Stimulated activated naive CD8-positive, alpha-beta T cell treated with anti-CD3 and anti-CD28 coated beads, Interleukin-15, Interleukin-2, amounts not matched to agents 100 ng/mL and 50 ng/mL, for 24 hours (primary cell): Measurements from ENCODE around the gene IGLL5.
A peak's percentile ranks its signal among the peaks of the same experiment; 100 is the strongest.
"Not testable (repeated sequence)": the region's sequence is repeated elsewhere in the genome, so short reads cannot be mapped to it uniquely, and the experiment has no call there.

Experiments used
- H3K27ac Mint-ChIP-seq: one replicate; pipeline ENCODE4 v1.8.0; 2021; ENCODE audit warnings: mild to moderate bottlenecking, mixed read lengths
- H3K27me3 Mint-ChIP-seq: one replicate; pipeline ENCODE4 v1.8.0; 2021; ENCODE audit warnings: mixed read lengths
- H3K36me3 Mint-ChIP-seq: one replicate; pipeline ENCODE4 v1.8.0; 2021; ENCODE audit warnings: low read depth, mixed read lengths
- H3K4me1 Mint-ChIP-seq: one replicate; pipeline ENCODE4 v1.8.0; 2021; ENCODE audit warnings: low read depth, mixed read lengths
- H3K4me3 Mint-ChIP-seq: one replicate; pipeline ENCODE4 v1.8.0; 2021; ENCODE audit warnings: mild to moderate bottlenecking, mixed read lengths
- H3K9me3 Mint-ChIP-seq: one replicate; pipeline ENCODE4 v1.8.0; 2021; ENCODE audit warnings: mixed read lengths

The IGLL5 gene

GRCh38 chr22:22920104-22920654, 32.6 kb downstream of the IGLL5 start:
- Mint-ChIP-seq H3K4me1 (peaks cover 5% of the 10 kb centered on the region), H3K36me3 (no peaks in the 10 kb centered on the region), H3K27ac (no peak overlapping the region), H3K9me3 (no peaks in the 10 kb centered on the region), H3K27me3 (no peaks in the 10 kb centered on the region), H3K4me3 (no peak overlapping the region)

DNA sequence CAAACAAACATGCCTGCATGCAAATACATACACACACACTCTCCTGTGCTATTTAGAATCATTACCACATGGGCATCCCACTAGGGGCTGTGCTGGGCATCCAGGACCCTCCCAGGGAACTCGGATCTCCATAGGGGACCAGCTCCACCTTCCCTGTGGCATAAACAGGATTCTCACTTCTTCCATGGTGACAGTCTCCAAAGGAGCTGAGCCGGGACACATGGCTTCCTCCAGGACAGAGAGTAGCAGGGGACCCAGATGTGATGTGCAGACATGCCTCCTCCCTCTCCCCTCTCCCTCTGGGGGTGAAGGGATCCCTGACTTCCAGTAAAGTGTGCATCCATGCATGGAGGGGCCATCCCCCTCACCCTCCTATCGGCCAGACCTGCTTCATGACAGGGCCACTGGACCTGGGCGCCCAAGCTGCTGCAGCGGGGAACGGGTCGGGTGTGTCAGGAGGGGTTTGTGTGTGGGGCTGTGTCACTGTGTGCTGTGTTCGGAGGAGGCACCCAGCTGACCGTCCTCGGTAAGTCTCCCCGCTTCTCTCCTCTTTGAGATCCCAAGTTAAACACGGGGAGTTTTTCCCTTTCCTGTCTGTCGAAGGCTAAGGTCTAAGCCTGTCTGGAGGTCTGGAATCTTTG, 33.4 kb downstream of the IGLL5 start:
- Mint-ChIP-seq H3K27ac (no peak overlapping the region), H3K4me3 (no peak overlapping the region), H3K4me1 (peaks cover 8% of the 10 kb centered on the region), H3K27me3 (no peaks in the 10 kb centered on the region), H3K36me3 (no peaks in the 10 kb centered on the region), H3K9me3 (no peaks in the 10 kb centered on the region)

- Mint-ChIP-seq H3K27ac (no peak overlapping the region), H3K4me3 (no peak overlapping the region), H3K36me3 (no peaks in the 10 kb centered on the region), H3K4me1 (peaks cover 8% of the 10 kb centered on the region), H3K27me3 (no peaks in the 10 kb centered on the region), H3K9me3 (no peaks in the 10 kb centered on the region)
Measured at GRCh38 chr22:22921575-22921974, 34.0 kb downstream of the IGLL5 start.

DNA sequence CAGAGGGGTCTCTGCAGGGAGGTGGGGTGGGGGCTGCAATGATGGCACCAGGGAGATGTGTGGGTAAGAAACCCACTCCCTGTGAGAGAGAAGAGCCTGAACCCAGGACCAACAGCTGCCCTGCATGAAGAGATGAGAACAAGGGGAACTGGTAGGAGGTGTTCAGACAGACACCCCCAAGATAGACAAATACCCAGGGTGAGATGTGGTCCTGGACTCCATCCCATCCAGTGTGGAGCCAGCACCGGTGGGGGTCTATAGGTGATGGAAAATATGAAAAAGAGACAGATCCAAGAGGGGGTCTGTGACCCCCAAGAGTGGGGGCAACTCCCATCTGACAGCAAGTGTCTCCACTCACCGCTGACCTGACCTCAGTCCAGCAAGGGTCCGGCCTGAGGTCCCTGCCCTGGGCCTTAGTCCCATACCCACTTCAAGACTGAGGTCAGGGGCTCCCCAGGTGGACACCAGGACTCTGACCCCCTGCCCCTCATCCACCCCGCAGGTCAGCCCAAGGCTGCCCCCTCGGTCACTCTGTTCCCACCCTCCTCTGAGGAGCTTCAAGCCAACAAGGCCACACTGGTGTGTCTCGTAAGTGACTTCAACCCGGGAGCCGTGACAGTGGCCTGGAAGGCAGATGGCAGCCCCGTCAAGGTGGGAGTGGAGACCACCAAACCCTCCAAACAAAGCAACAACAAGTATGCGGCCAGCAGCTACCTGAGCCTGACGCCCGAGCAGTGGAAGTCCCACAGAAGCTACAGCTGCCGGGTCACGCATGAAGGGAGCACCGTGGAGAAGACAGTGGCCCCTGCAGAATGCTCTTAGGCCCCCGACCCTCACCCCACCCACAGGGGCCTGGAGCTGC, 34.7 kb downstream of the IGLL5 start:
- H3K4me1 Mint-ChIP-seq, H3K9me3 Mint-ChIP-seq, H3K27me3 Mint-ChIP-seq, H3K27ac Mint-ChIP-seq, H3K36me3 Mint-ChIP-seq, H3K4me3 Mint-ChIP-seq: not testable (repeated sequence)

GRCh38 chr22:22922954-22923319, 35.3 kb downstream of the IGLL5 start:
- H3K4me1 Mint-ChIP-seq, result peaks cover 10% of the 10 kb centered on the region
- H3K9me3 Mint-ChIP-seq, result no peaks in the 10 kb centered on the region
- H3K27me3 Mint-ChIP-seq, result no peaks in the 10 kb centered on the region
- H3K36me3 Mint-ChIP-seq, result no peaks in the 10 kb centered on the region
- no peak overlapping the region for H3K27ac Mint-ChIP-seq
- H3K4me3 Mint-ChIP-seq, result no peak overlapping the region

DNA sequence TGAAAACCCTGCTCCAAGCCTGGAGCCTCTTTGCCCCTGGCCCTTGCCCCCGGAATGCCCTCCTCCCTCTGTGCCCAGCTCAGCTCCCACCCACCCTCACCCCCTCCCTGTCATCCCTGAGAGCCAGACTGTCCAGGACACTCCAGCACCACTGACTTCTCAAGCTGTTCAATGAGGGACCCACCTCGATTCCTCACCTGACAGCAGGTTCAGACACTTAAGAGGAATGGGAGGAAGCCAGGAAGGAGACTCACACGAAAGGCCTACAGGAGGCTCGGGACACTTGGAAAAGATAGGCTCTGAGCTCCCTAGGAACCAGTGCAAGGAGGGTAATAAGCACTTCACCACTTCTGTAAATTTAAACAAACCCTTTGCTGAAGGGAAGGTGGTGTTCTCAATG, 35.8 kb downstream of the IGLL5 start:
- no peak overlapping the region for H3K27ac Mint-ChIP-seq
- peaks cover 14% of the 10 kb centered on the region for H3K4me1 Mint-ChIP-seq
- no peaks in the 10 kb centered on the region for H3K9me3 Mint-ChIP-seq
- no peaks in the 10 kb centered on the region for H3K27me3 Mint-ChIP-seq
- no peak overlapping the region for H3K4me3 Mint-ChIP-seq
- H3K36me3 Mint-ChIP-seq, result no peaks in the 10 kb centered on the region

GRCh38 chr22:22923930-22924329, 36.3 kb downstream of the IGLL5 start:
- no peaks in the 10 kb centered on the region for H3K36me3 Mint-ChIP-seq
- no peaks in the 10 kb centered on the region for H3K27me3 Mint-ChIP-seq
- H3K4me1 Mint-ChIP-seq, result peaks cover 20% of the 10 kb centered on the region
- H3K9me3 Mint-ChIP-seq, result no peaks in the 10 kb centered on the region
- no peak overlapping the region for H3K27ac Mint-ChIP-seq
- no peak overlapping the region for H3K4me3 Mint-ChIP-seq

GRCh38 chr22:22924369-22925145, 36.9 kb downstream of the IGLL5 start:
- H3K27ac Mint-ChIP-seq, result no peak overlapping the region
- H3K4me1 Mint-ChIP-seq, result peaks cover 26% of the 10 kb centered on the region
- no peaks in the 10 kb centered on the region for H3K9me3 Mint-ChIP-seq
- no peaks in the 10 kb centered on the region for H3K27me3 Mint-ChIP-seq
- H3K36me3 Mint-ChIP-seq, result no peaks in the 10 kb centered on the region
- H3K4me3 Mint-ChIP-seq, result no peak overlapping the region

- H3K4me1 Mint-ChIP-seq, result peaks cover 31% of the 10 kb centered on the region
Measured at GRCh38 chr22:22925146-22925804, 37.7 kb downstream of the IGLL5 start.

GRCh38 chr22:22925805-22926369, 38.3 kb downstream of the IGLL5 start:
- Mint-ChIP-seq H3K4me1 (peaks cover 35% of the 10 kb centered on the region), H3K27me3 (no peaks in the 10 kb centered on the region), H3K27ac (no peak overlapping the region), H3K36me3 (no peaks in the 10 kb centered on the region), H3K9me3 (no peaks in the 10 kb centered on the region), H3K4me3 (no peak overlapping the region)

More at GRCh38 chr22:22925146-22925804, 37.7 kb downstream of the IGLL5 start:
- H3K27ac Mint-ChIP-seq, result no peak overlapping the region
- H3K9me3 Mint-ChIP-seq, result no peaks in the 10 kb centered on the region
- H3K36me3 Mint-ChIP-seq, result no peaks in the 10 kb centered on the region
- no peaks in the 10 kb centered on the region for H3K27me3 Mint-ChIP-seq
- H3K4me3 Mint-ChIP-seq, result no peak overlapping the region

DNA sequence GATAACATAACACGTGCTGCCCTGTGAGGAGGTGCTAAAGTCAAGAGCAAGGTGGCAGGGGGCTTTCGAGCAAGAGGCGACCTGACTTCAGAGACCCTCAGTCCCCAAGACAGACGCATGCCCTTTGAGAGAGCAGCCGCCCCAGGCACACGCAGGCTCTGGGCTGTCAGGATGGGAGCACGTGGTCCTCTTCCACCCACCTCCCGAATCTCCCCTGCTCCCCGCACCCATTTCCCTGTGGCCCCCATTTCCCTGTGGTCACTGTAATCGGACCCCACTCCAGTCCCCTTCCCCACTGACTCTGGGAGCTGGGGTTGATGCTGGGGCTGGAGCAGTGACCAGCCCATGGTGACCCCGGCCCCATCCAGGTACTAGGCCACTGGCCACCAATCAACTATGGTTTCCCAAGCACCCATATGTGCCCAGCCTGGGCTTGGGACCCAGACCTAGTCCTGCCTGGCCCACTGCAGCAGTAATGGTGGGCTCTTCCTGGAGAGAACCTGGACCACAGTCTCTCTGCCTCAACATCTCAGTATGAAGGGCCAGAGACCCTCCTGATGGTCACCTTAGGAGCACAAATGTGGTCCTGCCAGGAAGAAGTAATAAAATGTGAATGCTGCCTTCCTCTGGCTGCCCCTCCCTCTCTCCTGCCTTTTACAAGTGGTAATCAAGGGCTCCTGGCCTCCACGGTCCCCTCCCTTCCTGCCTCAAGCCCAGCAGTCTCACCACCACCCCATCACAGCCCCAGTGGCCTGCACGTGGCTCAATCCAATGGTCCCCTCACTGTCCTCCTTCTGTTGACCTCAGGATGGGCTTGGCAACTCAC, 39.0 kb downstream of the IGLL5 start:
- Mint-ChIP-seq H3K36me3 (no peaks in the 10 kb centered on the region), H3K4me3 (no peak overlapping the region), H3K27ac (no peak overlapping the region), H3K4me1 (peaks cover 41% of the 10 kb centered on the region), H3K9me3 (no peaks in the 10 kb centered on the region), H3K27me3 (no peaks in the 10 kb centered on the region)

DNA sequence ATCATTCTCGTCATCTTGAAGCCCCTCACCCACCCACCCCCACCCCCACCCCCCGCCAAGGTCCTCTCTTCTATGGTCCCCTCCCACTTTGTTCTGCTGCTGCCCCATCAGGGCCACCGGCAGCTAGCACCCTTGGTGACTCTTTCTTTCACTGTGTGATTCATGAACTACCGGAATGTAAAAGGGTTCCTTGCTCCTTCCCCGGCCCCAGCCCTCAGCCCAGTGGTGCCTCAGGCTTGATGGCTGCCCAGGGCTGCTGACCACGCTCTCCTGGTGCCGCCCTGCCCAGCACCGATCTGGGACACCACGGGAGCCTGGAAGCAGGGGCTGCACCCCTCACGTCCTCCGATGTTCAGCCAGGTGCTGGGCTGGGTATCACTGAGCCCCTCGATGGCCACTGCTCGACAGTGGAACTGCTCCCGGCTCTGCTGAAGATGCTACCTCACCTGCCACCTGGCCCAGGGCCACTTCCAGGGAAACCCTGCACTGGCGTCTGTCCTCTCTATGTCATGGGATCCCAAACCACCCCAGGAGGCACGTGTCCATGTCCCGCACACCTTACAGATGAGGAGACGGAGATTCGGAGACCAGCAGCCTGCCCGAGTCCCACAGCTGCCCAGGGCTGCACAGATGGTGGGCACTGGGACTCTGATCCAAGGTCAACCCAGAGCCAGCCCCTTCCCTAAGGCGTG, 39.7 kb downstream of the IGLL5 start:
- Mint-ChIP-seq H3K36me3 (no peaks in the 10 kb centered on the region), H3K27ac (no peak overlapping the region), H3K27me3 (no peaks in the 10 kb centered on the region), H3K4me1 (peaks cover 41% of the 10 kb centered on the region), H3K4me3 (no peak overlapping the region), H3K9me3 (no peaks in the 10 kb centered on the region)

GRCh38 chr22:22927888-22928665, 40.5 kb downstream of the IGLL5 start:
- Mint-ChIP-seq H3K4me1 (peaks cover 42% of the 10 kb centered on the region), H3K27me3 (no peaks in the 10 kb centered on the region), H3K27ac (peak overlapping the region; percentile 61), H3K9me3 (no peaks in the 10 kb centered on the region), H3K36me3 (no peaks in the 10 kb centered on the region), H3K4me3 (no peak overlapping the region)
